ENCODE measurements around the gene TXN2. TPM values are rescaled to one million over a fixed set of nuclear protein-coding genes. Genes with fewer than 3 reads are reported as not detected.
"Not testable (repeated sequence)": the region's sequence is repeated elsewhere in the genome, so short reads cannot be mapped to it uniquely, and the experiment has no call there.

TXN2 gene
- total and polyA plus RNA-seq, 2 experiments from 2014 or later, result 83.1 to 193 TPM

GRCh38 chr22:36435516-36436415 is 45.7 kb downstream of the TXN2 start:
- DNase-seq (ENCODE audit: low read depth in 1 of 2, low spot score in 1 of 2), result peak in 1 of 2 donors; percentile 67
- H3K27ac ChIP-seq, result peak overlapping the region; percentile 60
- no peaks in the 10 kb centered on the region for H3K9me3 ChIP-seq (ENCODE audit: low read depth)
- H3K4me1 ChIP-seq (ENCODE audit: low read depth), result peaks cover 37% of the 10 kb centered on the region
- TF ChIP-seq CTCF (IDR thresholded peaks at IDR 0.05; ENCODE audit: low read depth, low read length), result no peak
- no peaks in the 10 kb centered on the region for H3K27me3 ChIP-seq
- H3K36me3 ChIP-seq, result no peaks in the 10 kb centered on the region
- H3K4me3 ChIP-seq, result no peak overlapping the region

- Histone ChIP-seq H3K4me3 (no peak overlapping the region), H3K9me3 (ENCODE audit: low read depth) (no peaks in the 10 kb centered on the region), H3K27me3 (no peaks in the 10 kb centered on the region), H3K27ac (peak overlapping the region; percentile 80), H3K4me1 (ENCODE audit: low read depth) (peaks cover 37% of the 10 kb centered on the region), H3K36me3 (no peaks in the 10 kb centered on the region)
- TF ChIP-seq CTCF (IDR thresholded peaks at IDR 0.05; ENCODE audit: low read depth, low read length), result no peak
- DNase-seq (ENCODE audit: low read depth in 1 of 2, low spot score in 1 of 2), result no peak
These were observed 47.9 kb downstream of the TXN2 start for GRCh38 chr22:36433318-36434231.

- peak overlapping the region; percentile 80 for H3K27ac ChIP-seq
- peak; percentile 33 to 77 for DNase-seq (ENCODE audit: low read depth in 1 of 2, low spot score in 1 of 2)
- TF ChIP-seq CTCF (IDR thresholded peaks at IDR 0.05; ENCODE audit: low read depth, low read length), result no peak
- no peak overlapping the region for H3K4me3 ChIP-seq
- H3K9me3 ChIP-seq (ENCODE audit: low read depth), result no peaks in the 10 kb centered on the region
- no peaks in the 10 kb centered on the region for H3K36me3 ChIP-seq
- H3K27me3 ChIP-seq, result no peaks in the 10 kb centered on the region
- peaks cover 37% of the 10 kb centered on the region for H3K4me1 ChIP-seq (ENCODE audit: low read depth)
These were observed 48.7 kb downstream of the TXN2 start for GRCh38 chr22:36432592-36433317.

GRCh38 chr22:36431977-36432376 is 49.5 kb downstream of the TXN2 start:
- H3K27me3 ChIP-seq, result no peaks in the 10 kb centered on the region
- H3K27ac ChIP-seq, result peak overlapping the region; percentile 80
- H3K9me3 ChIP-seq (ENCODE audit: low read depth), result no peaks in the 10 kb centered on the region
- peaks cover 37% of the 10 kb centered on the region for H3K4me1 ChIP-seq (ENCODE audit: low read depth)
- H3K4me3 ChIP-seq, result no peak overlapping the region
- TF ChIP-seq CTCF (IDR thresholded peaks at IDR 0.05; ENCODE audit: low read depth, low read length), result no peak
- DNase-seq (ENCODE audit: low read depth in 1 of 2, low spot score in 1 of 2), result no peak
- H3K36me3 ChIP-seq, result no peaks in the 10 kb centered on the region

- no peak overlapping the region for H3K27ac ChIP-seq
- H3K4me3 ChIP-seq, result no peak overlapping the region
- no peaks in the 10 kb centered on the region for H3K27me3 ChIP-seq
- H3K36me3 ChIP-seq, result no peaks in the 10 kb centered on the region
- no peak for DNase-seq (ENCODE audit: low read depth in 1 of 2, low spot score in 1 of 2)
- H3K9me3 ChIP-seq (ENCODE audit: low read depth), result no peaks in the 10 kb centered on the region
- no peak for TF ChIP-seq CTCF (IDR thresholded peaks at IDR 0.05; ENCODE audit: low read depth, low read length)
- H3K4me1 ChIP-seq (ENCODE audit: low read depth), result peaks cover 43% of the 10 kb centered on the region
These were observed 50.6 kb downstream of the TXN2 start for GRCh38 chr22:36430863-36431262.

GRCh38 chr22:36427952-36428351 is 53.5 kb downstream of the TXN2 start:
- not testable (repeated sequence) for DNase-seq (ENCODE audit: low read depth in 1 of 2, low spot score in 1 of 2); H3K4me3 ChIP-seq; H3K27me3 ChIP-seq; H3K36me3 ChIP-seq; H3K27ac ChIP-seq; H3K9me3 ChIP-seq (ENCODE audit: low read depth)
- peaks cover 20% of the 10 kb centered on the region for H3K4me1 ChIP-seq (ENCODE audit: low read depth)

Data from cardiac muscle cell (in vitro differentiated cells and primary cell).